GM19351 (cell line): Measurements from ENCODE around the gene TIGD6.
"Not testable (repeated sequence)": the region's sequence is repeated elsewhere in the genome, so short reads cannot be mapped to it uniquely, and the experiment has no call there.

Source experiments
- ATAC-seq: cut with Tn5 transposase; IDR thresholded peaks from one replicate; pipeline ENCODE4 v1.9.1; 2021; ENCODE audit warnings: mild to moderate bottlenecking, moderate library complexity; ENCODE audit not compliant: unreplicated experiment

TIGD6 gene

GRCh38 chr5:149943177-149943949 lies 57.1 kb downstream of the TIGD6 start:
- not testable (repeated sequence) for ATAC-seq
